Measurements from ENCODE around the gene ZNF468.
"Not testable (repeated sequence)": the region's sequence is repeated elsewhere in the genome, so short reads cannot be mapped to it uniquely, and the experiment has no call there.

DNA sequence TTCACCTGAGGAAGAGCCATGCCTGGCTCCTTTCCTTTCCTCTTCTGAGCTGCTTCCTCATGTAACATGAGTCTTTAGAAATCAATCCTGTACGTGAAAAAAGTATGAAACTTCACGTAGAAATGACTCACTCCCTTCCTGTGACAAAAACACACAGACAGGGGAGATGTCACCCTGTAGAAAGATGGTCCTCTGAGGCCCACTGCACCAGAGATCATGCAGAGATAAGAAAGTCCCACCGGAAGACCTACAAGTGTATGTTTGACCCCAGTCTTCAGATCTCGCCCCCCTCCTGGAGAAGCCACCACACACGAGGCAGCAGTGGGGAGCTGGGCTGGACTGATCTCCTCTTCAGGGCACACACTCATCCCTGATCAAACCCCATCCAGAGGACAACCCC is 23.9 kb downstream of the ZNF468 start:
- TF ChIP-seq, protein P1, sequence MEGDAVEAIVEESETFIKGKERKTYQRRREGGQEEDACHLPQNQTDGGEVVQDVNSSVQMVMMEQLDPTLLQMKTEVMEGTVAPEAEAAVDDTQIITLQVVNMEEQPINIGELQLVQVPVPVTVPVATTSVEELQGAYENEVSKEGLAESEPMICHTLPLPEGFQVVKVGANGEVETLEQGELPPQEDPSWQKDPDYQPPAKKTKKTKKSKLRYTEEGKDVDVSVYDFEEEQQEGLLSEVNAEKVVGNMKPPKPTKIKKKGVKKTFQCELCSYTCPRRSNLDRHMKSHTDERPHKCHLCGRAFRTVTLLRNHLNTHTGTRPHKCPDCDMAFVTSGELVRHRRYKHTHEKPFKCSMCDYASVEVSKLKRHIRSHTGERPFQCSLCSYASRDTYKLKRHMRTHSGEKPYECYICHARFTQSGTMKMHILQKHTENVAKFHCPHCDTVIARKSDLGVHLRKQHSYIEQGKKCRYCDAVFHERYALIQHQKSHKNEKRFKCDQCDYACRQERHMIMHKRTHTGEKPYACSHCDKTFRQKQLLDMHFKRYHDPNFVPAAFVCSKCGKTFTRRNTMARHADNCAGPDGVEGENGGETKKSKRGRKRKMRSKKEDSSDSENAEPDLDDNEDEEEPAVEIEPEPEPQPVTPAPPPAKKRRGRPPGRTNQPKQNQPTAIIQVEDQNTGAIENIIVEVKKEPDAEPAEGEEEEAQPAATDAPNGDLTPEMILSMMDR (IDR thresholded peaks at IDR 0.05) = not testable (repeated sequence)
- TF ChIP-seq POLR2A (IDR thresholded peaks at IDR 0.05) = not testable (repeated sequence)
